IMR-90 (cell line): Measurements from ENCODE around the gene FNIP1. TPM values are rescaled to one million over a fixed set of nuclear protein-coding genes. Genes with fewer than 3 reads are reported as not detected.

ENCODE experiments used
- ATAC-seq: fragments of 200-7000 bp; cut with Tn5 transposase; 2 replicates; pipeline ENCODE4 v1.9.1; 2020; ENCODE audit warnings: low read depth, mild to moderate bottlenecking, moderate library complexity
- BruUV-seq: library from RNA; stranded (reverse); fragments of 400-500 nt; replicated peaks from 2 replicates; lab custom pipeline; 2021; lab: Mats Ljungman, UMichigan
- CTCF ChIA-PET: fragments of 300-600 bp; formaldehyde crosslinking; extraction: SDS; loops from one replicate; lab custom pipeline; 2021; ENCODE audit warnings: antibody characterized with exemption; lab: Yijun Ruan, JAX
- POLR2A ChIA-PET: fragments of 300-600 bp; sonication (Branson Sonifier 250); formaldehyde crosslinking; loops from one replicate; lab custom pipeline; 2022; ENCODE audit warnings: antibody characterized with exemption; ENCODE audit not compliant: unreplicated experiment; lab: Charles Lee
- DNase-seq: peaks from one replicate; pipeline ENCODE4 v3.0.0; 2013
- H2AFZ ChIP-seq: replicated peaks from 2 replicates; pipeline ENCODE3; 2013; ENCODE audit warnings: low read length, mild to moderate bottlenecking; ENCODE audit not compliant: poor library complexity
- H2AK5ac ChIP-seq: 2 replicates; pipeline ENCODE4 v1.6.1; 2013; ENCODE audit warnings: low read depth, low read length, inconsistent platforms
- H2AK9ac ChIP-seq: replicated peaks from 2 replicates; pipeline ENCODE3; 2013; ENCODE audit warnings: mild to moderate bottlenecking, low read depth, low read length, moderate library complexity; ENCODE audit not compliant: poor library complexity
- H2BK120ac ChIP-seq: 2 replicates; pipeline ENCODE4 v1.6.1; 2013; ENCODE audit warnings: low read depth, low read length, inconsistent platforms
- H2BK15ac ChIP-seq: 3 replicates; pipeline ENCODE4 v1.6.1; 2013; ENCODE audit warnings: low read depth, low read length, inconsistent platforms
- H2BK20ac ChIP-seq: 2 replicates; pipeline ENCODE4 v1.6.1; 2013; ENCODE audit warnings: low read depth, mild to moderate bottlenecking, inconsistent platforms, low read length, moderate library complexity
- H2BK5ac ChIP-seq: 2 replicates; pipeline ENCODE4 v1.6.1; 2013; ENCODE audit warnings: mild to moderate bottlenecking, low read depth, low read length, inconsistent platforms; ENCODE audit not compliant: poor library complexity, severe bottlenecking
- H3K14ac ChIP-seq: replicated peaks from 2 replicates; pipeline ENCODE4 v1.6.1; 2013; ENCODE audit warnings: low read depth, low read length, inconsistent platforms
- H3K18ac ChIP-seq: 2 replicates; pipeline ENCODE4 v1.6.1; 2013; ENCODE audit warnings: low read depth, low read length, control low read depth
- H3K23ac ChIP-seq: 2 replicates; pipeline ENCODE4 v1.6.1; 2013; ENCODE audit warnings: low read depth, low read length, inconsistent platforms
- H3K27ac ChIP-seq: 2 replicates; pipeline ENCODE4 v1.5.1; 2013; ENCODE audit warnings: mild to moderate bottlenecking, control low read depth, low read length; ENCODE audit not compliant: insufficient read depth
- H3K27me3 ChIP-seq: 2 replicates; pipeline ENCODE4 v1.6.1; 2013; ENCODE audit warnings: low read length; ENCODE audit not compliant: control insufficient read depth, insufficient read depth
- H3K36me3 ChIP-seq: 2 replicates; pipeline ENCODE4 v1.6.1; 2013; ENCODE audit warnings: low read length, mixed read lengths; ENCODE audit not compliant: control insufficient read depth, insufficient read depth
- H3K4ac ChIP-seq: 2 replicates; pipeline ENCODE4 v1.6.1; 2013; ENCODE audit warnings: low read depth, low read length, inconsistent platforms
- H3K4me1 ChIP-seq: 2 replicates; pipeline ENCODE4 v1.6.1; 2013; ENCODE audit warnings: low read length, mixed read lengths; ENCODE audit not compliant: control insufficient read depth, insufficient read depth
- H3K4me2 ChIP-seq: 2 replicates; pipeline ENCODE4 v1.6.1; 2013; ENCODE audit warnings: low read depth, mild to moderate bottlenecking, control low read depth, low read length, moderate library complexity
- H3K4me3 ChIP-seq: 2 replicates; pipeline ENCODE4 v1.5.1; 2013; ENCODE audit warnings: low read depth, mild to moderate bottlenecking, control low read depth, low read length, moderate library complexity; ENCODE audit not compliant: insufficient read depth
- H3K56ac ChIP-seq: 2 replicates; pipeline ENCODE4 v1.6.1; 2013; ENCODE audit warnings: low read length, inconsistent platforms; ENCODE audit not compliant: insufficient read depth; ENCODE audit errors: extremely low read depth
- H3K79me1 ChIP-seq, 2 experiments: 2 replicates each; pipeline ENCODE4 v1.6.1; 2013; ENCODE audit warnings: low read length in 2 of 2, inconsistent platforms in 1 of 2, low read depth in 1 of 2
- H3K9ac ChIP-seq: 2 replicates; pipeline ENCODE4 v1.6.1; 2013; ENCODE audit warnings: low read depth, low read length, control low read depth
- H3K9me1 ChIP-seq: 2 replicates; pipeline ENCODE4 v1.6.1; 2013; ENCODE audit warnings: low read length, inconsistent platforms; ENCODE audit not compliant: insufficient read depth
- H3K9me3 ChIP-seq: 2 replicates; pipeline ENCODE4 v1.6.1; 2013; ENCODE audit warnings: low read length; ENCODE audit not compliant: control insufficient read depth, insufficient read depth
- H4K20me1 ChIP-seq: 2 replicates; pipeline ENCODE4 v1.6.1; 2013; ENCODE audit warnings: low read length, inconsistent platforms; ENCODE audit not compliant: insufficient read depth
- H4K5ac ChIP-seq: 2 replicates; pipeline ENCODE4 v1.6.1; 2013; ENCODE audit warnings: mild to moderate bottlenecking, low read depth, low read length, control low read depth
- H4K8ac ChIP-seq, 2 experiments: 2 replicates each; pipeline ENCODE4 v1.6.1; 2013; ENCODE audit warnings: low read depth in 2 of 2, low read length in 2 of 2, control low read depth in 1 of 2, inconsistent platforms in 1 of 2
- H4K91ac ChIP-seq: 2 replicates; pipeline ENCODE4 v1.6.1; 2013; ENCODE audit warnings: low read depth, low read length, inconsistent platforms; ENCODE audit not compliant: insufficient read depth
- CTCF ChIP-seq: conservative IDR thresholded peaks from 2 replicates; pipeline ENCODE4 v1.5.1; 2012; ENCODE audit warnings: mild to moderate bottlenecking, low read depth, low read length, improper control_type of control experiment
- WGBS, 2 experiments: methylation state at CpG; one replicate each; pipeline versions ENCODE4 v1.1.5 to v1.1.7; 2013; ENCODE audit warnings: missing lambda C conversion rate in 2 of 2; ENCODE audit not compliant: insufficient read length in 1 of 2; ENCODE audit errors: extremely low coverage in 2 of 2; 5-methylcytosine and 5-hydroxymethylcytosine counted together
- dilution Hi-C: fragments of 300-500 bp; cut with HindIII; formaldehyde crosslinking; loops from one replicate; pipeline ENCODE4 v1.14.3; 2018; ENCODE audit warnings: low sequenced_read_pairs; ENCODE audit not compliant: unreplicated experiment
- in situ Hi-C: fragments of 300-500 bp; cut with MboI; formaldehyde crosslinking; loops from 3 replicates; pipeline ENCODE4 v1.14.3; 2019; ENCODE audit warnings: low sequenced_read_pairs, inconsistent platforms, mixed read lengths
- intact Hi-C: fragments of 100-400 bp; cut with micrococcal nuclease; formaldehyde crosslinking; loops from 2 replicates; pipeline ENCODE4 v1.10.0; 2022
- polyA plus RNA-seq, 3 experiments: library from polyadenylated mRNA; depleted of rRNA; stranded (reverse); fragments of >200 nt; gene quantifications; 2 replicates each; pipeline ENCODE4 v1.2.3, GENCODE V29; 2012; ENCODE audit warnings: low replicate concordance in 1 of 3
- total RNA-seq: library from RNA; depleted of rRNA; stranded (reverse); fragments of >200 nt; gene quantifications from 2 replicates; pipeline ENCODE4 v1.2.3, GENCODE V29; 2012

Gene FNIP1
- total and polyA plus RNA-seq, 2 of the 4 experiments (the other 2 are of a cell fraction) = 5.6 to 34.1 TPM

DNA sequence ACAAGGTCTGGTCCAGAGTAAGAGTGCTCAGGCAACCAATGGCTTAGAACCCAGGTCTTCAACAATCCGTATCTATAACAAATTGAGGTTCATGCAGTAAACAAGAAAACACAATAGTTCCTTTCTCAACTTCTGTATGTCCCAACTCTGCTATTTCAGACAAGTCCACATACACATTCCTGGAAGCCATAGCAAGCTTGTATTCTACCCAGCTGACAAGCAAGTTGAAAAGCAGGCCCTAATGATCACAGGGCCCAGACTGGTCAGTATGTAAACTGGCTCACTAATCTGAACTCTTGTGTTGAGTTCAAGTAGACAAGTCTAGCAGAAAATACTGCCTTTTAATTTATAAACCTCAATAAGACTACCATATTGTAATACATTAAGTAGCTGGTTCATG lies 26.9 kb downstream of the FNIP1 start:
- Histone ChIP-seq H2BK15ac (no peak overlapping the region), H3K56ac (no peak overlapping the region), H4K91ac (no peak overlapping the region), H3K23ac (no peak overlapping the region), H3K18ac (no peak overlapping the region), H2AK5ac (no peak overlapping the region), H3K9me1 (peaks cover 3% of the 10 kb centered on the region; the same call in 1 of the 2 replicates), H3K4me3 (no peak overlapping the region), H3K27me3 (no peaks in the 10 kb centered on the region), H3K14ac (no peak overlapping the region), H2BK20ac (no peak overlapping the region), H2AFZ (no peak overlapping the region), H3K9ac (no peak overlapping the region), H3K4me1 (peaks cover 3% of the 10 kb centered on the region; the same call in 1 of the 2 replicates), H4K5ac (no peak overlapping the region), H3K27ac (no peak overlapping the region), H4K8ac (no peak overlapping the region), H3K4ac (no peak overlapping the region), H3K79me1 (peaks cover 16 to 66% of the 10 kb centered on the region in 2 experiments), H2AK9ac (no peak overlapping the region), H2BK5ac (no peak overlapping the region), H2BK120ac (no peak overlapping the region), H3K36me3 (no peaks in the 10 kb centered on the region), H3K4me2 (no peak overlapping the region), H3K9me3 (no peaks in the 10 kb centered on the region), H4K20me1 (peaks cover 78% of the 10 kb centered on the region)
- ATAC-seq (no peak), DNase-seq (no peak)
- ChIA-PET CTCF (no interaction called here), POLR2A (no interaction called here)
- dilution Hi-C loops = no loop called here
- BruUV-seq = no TSS peak
- intact Hi-C loops = no loop called here
- TF ChIP-seq CTCF = no peak
- in situ Hi-C loops = no loop called here
- 83% methylated on average over 1 of the region's 1 CpG; no CpG with 5 or more reads in 1 of the 2 experiments for WGBS, 2 experiments
